Cardiac muscle cell (in vitro differentiated cells and primary cell): Measurements from ENCODE around the gene ASB6. TPM values are rescaled to one million over a fixed set of nuclear protein-coding genes. Genes with fewer than 3 reads are reported as not detected.
"Not testable (repeated sequence)": the region's sequence is repeated elsewhere in the genome, so short reads cannot be mapped to it uniquely, and the experiment has no call there.

Experiments used
- DNase-seq, 2 donors: peaks; one replicate each; pipeline versions ENCODE4 v3.0.0 to v3.0.0-alpha.2; 2010 to 2017; ENCODE audit warnings: low read depth in 1 of 2, low spot score in 1 of 2
- H3K27ac ChIP-seq: fragments of 200-600 bp; sonication (generic); 2 replicates; pipeline ENCODE4 v1.5.1; 2016
- H3K27me3 ChIP-seq: fragments of 200-600 bp; sonication (generic); 2 replicates; pipeline ENCODE4 v1.6.0; 2016; ENCODE audit warnings: control low read depth
- H3K36me3 ChIP-seq: fragments of 200-600 bp; sonication (generic); 2 replicates; pipeline ENCODE4 v1.5.1; 2016; ENCODE audit warnings: control low read depth
- H3K4me1 ChIP-seq: fragments of 200-600 bp; sonication (generic); 2 replicates; pipeline ENCODE4 v1.8.1; 2017; ENCODE audit warnings: low read depth, mild to moderate bottlenecking, mixed run types
- H3K4me3 ChIP-seq: fragments of 200-600 bp; sonication (generic); 2 replicates; pipeline ENCODE4 v1.5.1; 2016; ENCODE audit warnings: mild to moderate bottlenecking
- H3K9me3 ChIP-seq: fragments of 200-600 bp; sonication (generic); 2 replicates; pipeline ENCODE4 v1.5.1; 2017; ENCODE audit warnings: low read depth, mild to moderate bottlenecking, control low read depth
- CTCF ChIP-seq: IDR thresholded peaks from 2 replicates; pipeline ENCODE4 v1.5.1; 2012; ENCODE audit warnings: low read depth, mild to moderate bottlenecking, low read length
- polyA plus RNA-seq: library from polyadenylated mRNA; unstranded; fragments of >200 nt; fragmentation: Nextera tagmentation; extraction: Ambion mirVana; gene quantifications from 2 replicates; pipeline ENCODE4 v1.2.1, GENCODE V29; 2016
- total RNA-seq: library from RNA; depleted of rRNA; stranded (reverse); fragments of >200 nt; gene quantifications from 2 replicates; pipeline ENCODE4 v1.2.3, GENCODE V29; 2016

The ASB6 gene
- total and polyA plus RNA-seq, 2 experiments from 2014 or later = 24.0 to 25.2 TPM

DNA sequence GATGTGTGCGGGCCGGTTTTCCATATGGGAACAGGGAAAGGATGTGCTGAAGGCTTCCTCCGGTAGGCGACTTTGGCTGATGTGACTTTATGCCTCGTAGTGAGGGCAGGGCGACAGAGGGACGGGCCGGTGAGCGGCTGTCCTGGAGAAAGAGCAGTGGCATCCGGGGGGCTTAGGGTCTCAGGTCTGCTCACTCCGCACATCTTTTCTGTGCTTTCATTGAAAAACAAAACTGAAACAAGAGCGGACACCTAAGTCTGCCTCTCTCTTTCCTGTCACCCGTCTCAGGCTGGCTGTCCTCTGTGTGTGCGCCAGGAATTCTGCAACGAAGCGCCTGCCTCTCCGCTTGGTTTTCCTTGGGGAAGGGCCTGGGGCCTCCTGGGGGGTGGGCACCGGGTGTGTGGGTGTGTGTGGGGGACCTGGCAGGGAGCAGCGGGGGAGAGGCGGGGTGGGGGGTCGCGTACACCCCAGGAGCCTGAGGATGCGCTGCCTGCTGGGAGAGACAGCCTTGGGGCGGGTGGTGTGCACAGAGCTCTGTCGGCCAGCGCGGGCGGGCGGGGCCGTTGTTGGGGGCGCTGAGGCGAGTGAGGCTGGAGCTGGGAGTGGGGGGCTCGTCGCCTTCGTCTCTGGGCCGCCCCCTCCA lies 22.9 kb upstream of the ASB6 start:
- peak overlapping the region; percentile 27 for H3K4me3 ChIP-seq
- DNase-seq = no peak
- no peak overlapping the region for H3K27ac ChIP-seq
- H3K9me3 ChIP-seq = no peaks in the 10 kb centered on the region
- no peaks in the 10 kb centered on the region for H3K36me3 ChIP-seq
- H3K4me1 ChIP-seq = no peaks in the 10 kb centered on the region
- no peak for TF ChIP-seq CTCF
- peaks cover 28% of the 10 kb centered on the region for H3K27me3 ChIP-seq

- peaks cover 28% of the 10 kb centered on the region for H3K27me3 ChIP-seq
- not testable (repeated sequence) for H3K4me1 ChIP-seq, H3K9me3 ChIP-seq, H3K36me3 ChIP-seq, H3K27ac ChIP-seq, DNase-seq, H3K4me3 ChIP-seq
Observed at GRCh38 chr9:129662239-129662638, 20.3 kb upstream of the ASB6 start.

DNA sequence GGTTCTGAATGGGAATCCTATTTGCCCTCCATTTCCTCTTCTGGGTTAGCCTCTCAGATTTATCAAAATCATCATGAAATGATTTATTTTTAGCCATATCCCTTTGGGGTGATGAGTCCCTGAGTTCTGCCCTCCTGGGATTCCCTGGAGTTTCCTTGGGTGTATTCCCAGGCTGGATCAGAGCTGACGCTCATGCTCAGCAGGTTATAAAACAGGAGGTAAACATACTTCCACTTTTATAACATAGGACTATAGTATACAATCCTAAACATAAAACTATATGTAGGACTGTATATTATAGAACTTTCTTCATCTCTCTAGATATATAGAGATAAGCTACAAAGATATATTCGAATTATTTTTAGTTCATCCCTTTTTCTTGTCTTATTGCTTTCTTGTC lies 19.1 kb upstream of the ASB6 start:
- H3K9me3 ChIP-seq = no peaks in the 10 kb centered on the region
- H3K27ac ChIP-seq = no peak overlapping the region
- H3K4me1 ChIP-seq = no peaks in the 10 kb centered on the region
- no peak for DNase-seq
- no peak overlapping the region for H3K4me3 ChIP-seq
- no peaks in the 10 kb centered on the region for H3K36me3 ChIP-seq
- H3K27me3 ChIP-seq = peaks cover 28% of the 10 kb centered on the region
- TF ChIP-seq CTCF = no peak

DNA sequence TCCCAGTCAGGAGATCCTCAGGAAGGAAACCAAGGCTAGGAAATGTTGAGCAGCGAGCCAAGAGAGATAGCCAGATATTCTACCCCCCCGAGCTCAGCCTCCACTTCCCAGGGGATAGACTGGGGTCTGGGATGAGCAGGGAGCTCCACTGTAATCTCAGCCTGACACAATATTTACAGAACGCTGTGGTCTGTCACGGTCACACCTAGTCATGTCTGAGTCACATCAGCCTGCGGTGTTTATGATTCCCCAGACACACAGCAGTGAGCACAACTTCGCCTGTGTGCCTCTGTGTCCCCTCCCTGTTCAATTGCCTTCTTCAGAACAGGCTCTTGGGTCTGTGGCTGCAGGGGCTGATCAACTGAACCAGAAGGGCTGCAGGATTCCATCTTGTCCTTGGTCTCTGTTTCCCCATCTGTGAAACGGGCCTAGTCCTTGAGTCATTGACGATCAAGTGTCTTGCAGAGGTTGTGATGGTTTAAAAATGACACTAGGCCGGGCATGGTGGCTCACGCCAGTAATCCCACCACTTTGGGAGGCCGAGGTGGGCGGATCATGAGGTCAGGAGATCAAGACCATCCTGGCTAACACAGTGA lies 14.9 kb upstream of the ASB6 start:
- no peak for DNase-seq
- H3K9me3 ChIP-seq = no peaks in the 10 kb centered on the region
- no peak for TF ChIP-seq CTCF
- no peaks in the 10 kb centered on the region for H3K27me3 ChIP-seq
- H3K27ac ChIP-seq = no peak overlapping the region
- H3K36me3 ChIP-seq = no peaks in the 10 kb centered on the region
- H3K4me1 ChIP-seq = peaks cover 5% of the 10 kb centered on the region
- H3K4me3 ChIP-seq = no peak overlapping the region

DNA sequence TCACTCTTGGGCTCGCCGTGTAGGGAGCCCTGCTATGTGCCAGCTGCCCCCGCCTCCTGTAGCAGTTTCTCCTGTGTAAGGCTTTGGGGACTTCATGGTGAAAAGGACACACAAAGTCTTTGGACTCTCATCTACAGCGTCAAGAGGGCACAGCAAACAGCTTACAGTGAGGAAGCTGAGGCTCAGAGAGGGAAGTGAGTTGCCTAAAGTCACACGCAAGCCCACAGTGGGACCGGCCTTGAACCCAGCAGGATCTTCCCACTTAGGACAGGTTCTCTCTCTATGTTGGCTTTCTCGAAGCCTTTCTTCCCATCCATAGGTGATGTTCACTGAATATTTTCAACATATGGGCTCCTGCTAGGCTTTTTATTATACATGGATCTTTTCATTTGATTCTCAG lies 13.7 kb upstream of the ASB6 start:
- H3K36me3 ChIP-seq = no peaks in the 10 kb centered on the region

More for the DNA sequence above, 13.7 kb upstream of the ASB6 start:
- H3K27ac ChIP-seq = no peak overlapping the region
- no peak for DNase-seq
- H3K4me3 ChIP-seq = no peak overlapping the region
- H3K4me1 ChIP-seq = peaks cover 5% of the 10 kb centered on the region
- H3K9me3 ChIP-seq = no peaks in the 10 kb centered on the region
- TF ChIP-seq CTCF = no peak
- no peaks in the 10 kb centered on the region for H3K27me3 ChIP-seq
